ENCODE measurements around the gene PSORS1C1.

Gene PSORS1C1

GRCh38 chr6:31129130-31129529 is 14.5 kb downstream of the PSORS1C1 start:
- no peak overlapping the region for H3K27ac ChIP-seq
- TF ChIP-seq, protein P1, sequence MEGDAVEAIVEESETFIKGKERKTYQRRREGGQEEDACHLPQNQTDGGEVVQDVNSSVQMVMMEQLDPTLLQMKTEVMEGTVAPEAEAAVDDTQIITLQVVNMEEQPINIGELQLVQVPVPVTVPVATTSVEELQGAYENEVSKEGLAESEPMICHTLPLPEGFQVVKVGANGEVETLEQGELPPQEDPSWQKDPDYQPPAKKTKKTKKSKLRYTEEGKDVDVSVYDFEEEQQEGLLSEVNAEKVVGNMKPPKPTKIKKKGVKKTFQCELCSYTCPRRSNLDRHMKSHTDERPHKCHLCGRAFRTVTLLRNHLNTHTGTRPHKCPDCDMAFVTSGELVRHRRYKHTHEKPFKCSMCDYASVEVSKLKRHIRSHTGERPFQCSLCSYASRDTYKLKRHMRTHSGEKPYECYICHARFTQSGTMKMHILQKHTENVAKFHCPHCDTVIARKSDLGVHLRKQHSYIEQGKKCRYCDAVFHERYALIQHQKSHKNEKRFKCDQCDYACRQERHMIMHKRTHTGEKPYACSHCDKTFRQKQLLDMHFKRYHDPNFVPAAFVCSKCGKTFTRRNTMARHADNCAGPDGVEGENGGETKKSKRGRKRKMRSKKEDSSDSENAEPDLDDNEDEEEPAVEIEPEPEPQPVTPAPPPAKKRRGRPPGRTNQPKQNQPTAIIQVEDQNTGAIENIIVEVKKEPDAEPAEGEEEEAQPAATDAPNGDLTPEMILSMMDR (IDR thresholded peaks at IDR 0.05) = no peak
- TF ChIP-seq ZFX (IDR thresholded peaks at IDR 0.05; ENCODE audit: borderline replicate concordance) = no peak

- H3K27ac ChIP-seq = no peak overlapping the region
- no peak for TF ChIP-seq ZFX (IDR thresholded peaks at IDR 0.05; ENCODE audit: borderline replicate concordance)
Observed at GRCh38 chr6:31130751-31131150, 16.2 kb downstream of the PSORS1C1 start.

- TF ChIP-seq ZFX (IDR thresholded peaks at IDR 0.05; ENCODE audit: borderline replicate concordance) = no peak
- TF ChIP-seq, protein P1 (IDR thresholded peaks at IDR 0.05) = no peak
- no peak overlapping the region for H3K27ac ChIP-seq
Observed at GRCh38 chr6:31131595-31131994, 17.0 kb downstream of the PSORS1C1 start.

GRCh38 chr6:31132806-31133205 is 18.2 kb downstream of the PSORS1C1 start:
- no peak overlapping the region for H3K27ac ChIP-seq
- TF ChIP-seq ZFX (IDR thresholded peaks at IDR 0.05; ENCODE audit: borderline replicate concordance) = no peak
- TF ChIP-seq, protein P1 (IDR thresholded peaks at IDR 0.05) = no peak

GRCh38 chr6:31135710-31136109 is 21.1 kb downstream of the PSORS1C1 start:
- H3K27ac ChIP-seq = no peak overlapping the region
- TF ChIP-seq, protein P1 (IDR thresholded peaks at IDR 0.05) = no peak
- TF ChIP-seq ZFX (IDR thresholded peaks at IDR 0.05; ENCODE audit: borderline replicate concordance) = no peak

DNA sequence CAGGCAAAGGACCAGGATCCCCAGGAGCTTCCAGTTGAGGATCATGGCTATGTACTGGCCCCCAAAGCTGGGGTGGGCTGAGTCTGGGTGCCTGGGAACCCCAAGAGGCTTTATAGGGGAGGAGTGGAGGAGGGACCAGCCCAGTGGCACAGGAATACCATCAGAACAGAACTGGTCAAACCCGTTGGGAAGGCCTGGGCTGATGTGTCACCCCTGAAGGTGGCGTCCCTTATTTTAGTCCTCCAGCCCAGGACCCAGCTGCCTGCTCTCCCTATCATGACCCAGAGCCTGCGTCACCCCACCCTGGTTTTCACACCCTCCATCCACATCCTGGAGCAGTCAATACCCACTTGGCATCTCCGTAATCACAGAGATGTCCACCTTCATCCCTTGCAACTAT is 24.4 kb downstream of the PSORS1C1 start, which contains the start of gene PSORS1C2:
PSORS1C2 (minus strand) TSS at position 85 of the 400 bp plus-strand sequence; CDS start at position 45, 40 bp downstream.
- H3K27ac ChIP-seq = no peak within 1 kb of the TSS
- TF ChIP-seq, protein P1 (IDR thresholded peaks at IDR 0.05) = no peak
- no peak for TF ChIP-seq ZFX (IDR thresholded peaks at IDR 0.05; ENCODE audit: borderline replicate concordance)

- H3K27ac ChIP-seq = no peak overlapping the region
- TF ChIP-seq ZFX (IDR thresholded peaks at IDR 0.05; ENCODE audit: borderline replicate concordance) = no peak
- TF ChIP-seq, protein P1 (IDR thresholded peaks at IDR 0.05) = no peak
Observed at GRCh38 chr6:31139599-31139998, 25.0 kb downstream of the PSORS1C1 start.

DNA sequence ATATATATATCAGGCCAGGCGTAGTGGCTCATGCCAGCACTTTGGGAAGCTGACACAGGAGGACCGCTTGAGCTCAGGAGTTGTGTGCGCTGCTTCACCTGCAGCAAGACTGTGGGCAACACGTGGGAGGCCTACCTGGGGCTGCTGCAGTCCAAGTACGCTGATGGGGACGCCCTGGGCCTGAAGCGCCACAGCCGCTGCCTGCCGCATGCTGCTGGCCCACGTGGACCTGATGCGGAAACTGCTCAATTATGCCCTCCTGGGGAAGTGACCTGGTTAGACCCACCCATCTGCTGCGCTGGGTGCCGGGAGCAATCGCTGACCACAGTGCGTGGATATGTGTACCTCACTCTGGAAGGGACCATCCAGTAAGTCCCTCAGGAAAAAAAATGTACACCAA is 26.0 kb downstream of the PSORS1C1 start:
- no peak overlapping the region for H3K27ac ChIP-seq
- TF ChIP-seq, protein P1 (IDR thresholded peaks at IDR 0.05) = no peak
- TF ChIP-seq ZFX (IDR thresholded peaks at IDR 0.05; ENCODE audit: borderline replicate concordance) = no peak

All from 22Rv1 (cell line).